NCI-H526 (cell line): ENCODE measurements around the gene NPY.

Experiments used
- DNase-seq, 2 experiments: peaks; one replicate each; lab custom pipeline; 2025; lab: John Stamatoyannopoulos, UW

NPY gene

GRCh38 chr7:24316340-24316739, 32.4 kb downstream of the NPY start:
- no peak for DNase-seq

GRCh38 chr7:24318326-24318725, 34.3 kb downstream of the NPY start:
- peak in 1 of 2 experiments; percentile 51 for DNase-seq

- DNase-seq: no peak
Observed at GRCh38 chr7:24319209-24319608, 35.2 kb downstream of the NPY start.

- no peak for DNase-seq
Observed at GRCh38 chr7:24323961-24324480, 40.0 kb downstream of the NPY start.

GRCh38 chr7:24325708-24326107, 41.7 kb downstream of the NPY start:
- no peak for DNase-seq

GRCh38 chr7:24328050-24328449, 44.1 kb downstream of the NPY start:
- DNase-seq: no peak

GRCh38 chr7:24328894-24329293, 44.9 kb downstream of the NPY start:
- no peak for DNase-seq

- no peak for DNase-seq
Observed at GRCh38 chr7:24334012-24334411, 50.0 kb downstream of the NPY start.

GRCh38 chr7:24334627-24335026, 50.6 kb downstream of the NPY start:
- no peak for DNase-seq

GRCh38 chr7:24336461-24336860, 52.5 kb downstream of the NPY start:
- DNase-seq: no peak

GRCh38 chr7:24337180-24337579, 53.2 kb downstream of the NPY start:
- DNase-seq: no peak

GRCh38 chr7:24339575-24339974, 55.6 kb downstream of the NPY start:
- no peak for DNase-seq

- DNase-seq: no peak
Observed at GRCh38 chr7:24340727-24341126, 56.7 kb downstream of the NPY start.
